Cardiac muscle cell (in vitro differentiated cells and primary cell): ENCODE data around the gene TMEM132C. TPM values are rescaled to one million over a fixed set of nuclear protein-coding genes. Genes with fewer than 3 reads are reported as not detected.
A peak's percentile ranks its signal among the peaks of the same experiment; 100 is the strongest.

Experiments
- DNase-seq, 2 donors: peaks; one replicate each; pipeline versions ENCODE4 v3.0.0 to v3.0.0-alpha.2; 2010 to 2017; ENCODE audit warnings: low read depth in 1 of 2, low spot score in 1 of 2
- H3K27ac ChIP-seq: fragments of 200-600 bp; sonication (generic); 2 replicates; pipeline ENCODE4 v1.5.1; 2016
- H3K27me3 ChIP-seq: fragments of 200-600 bp; sonication (generic); 2 replicates; pipeline ENCODE4 v1.6.0; 2016; ENCODE audit warnings: control low read depth
- H3K36me3 ChIP-seq: fragments of 200-600 bp; sonication (generic); 2 replicates; pipeline ENCODE4 v1.5.1; 2016; ENCODE audit warnings: control low read depth
- H3K4me1 ChIP-seq: fragments of 200-600 bp; sonication (generic); 2 replicates; pipeline ENCODE4 v1.8.1; 2017; ENCODE audit warnings: low read depth, mild to moderate bottlenecking, mixed run types
- H3K4me3 ChIP-seq: fragments of 200-600 bp; sonication (generic); 2 replicates; pipeline ENCODE4 v1.5.1; 2016; ENCODE audit warnings: mild to moderate bottlenecking
- H3K9me3 ChIP-seq: fragments of 200-600 bp; sonication (generic); 2 replicates; pipeline ENCODE4 v1.5.1; 2017; ENCODE audit warnings: low read depth, mild to moderate bottlenecking, control low read depth
- CTCF ChIP-seq: IDR thresholded peaks from 2 replicates; pipeline ENCODE4 v1.5.1; 2012; ENCODE audit warnings: low read depth, mild to moderate bottlenecking, low read length
- polyA plus RNA-seq: library from polyadenylated mRNA; unstranded; fragments of >200 nt; fragmentation: Nextera tagmentation; extraction: Ambion mirVana; gene quantifications from 2 replicates; pipeline ENCODE4 v1.2.1, GENCODE V29; 2016
- total RNA-seq: library from RNA; depleted of rRNA; stranded (reverse); fragments of >200 nt; gene quantifications from 2 replicates; pipeline ENCODE4 v1.2.3, GENCODE V29; 2016

Gene TMEM132C
- total and polyA plus RNA-seq, 2 experiments from 2014 or later: 1.8 to 2.5 TPM

DNA sequence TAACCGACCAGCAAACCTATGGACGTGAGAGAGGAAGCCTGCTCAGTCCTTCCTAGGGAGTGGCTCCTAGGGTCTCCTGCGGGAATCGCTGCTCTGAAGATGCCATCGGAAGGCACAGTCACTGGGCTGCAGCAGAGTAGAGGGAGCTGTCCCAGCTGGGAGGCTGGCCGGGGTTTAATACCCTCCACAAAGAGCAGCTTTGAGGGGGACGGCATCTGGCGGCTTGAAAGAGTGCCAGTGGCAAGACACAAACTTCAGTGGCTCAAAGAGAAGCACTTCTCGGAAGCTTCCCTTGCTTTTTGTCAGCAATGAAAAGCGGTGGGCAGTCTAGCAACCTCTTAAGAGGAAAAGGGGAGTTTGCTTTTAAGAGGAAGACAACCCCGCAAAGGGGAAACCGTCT, 114.6 kb downstream of the TMEM132C start:
- no peak overlapping the region for H3K27ac ChIP-seq
- H3K4me1 ChIP-seq: no peaks in the 10 kb centered on the region
- peaks cover 44% of the 10 kb centered on the region for H3K27me3 ChIP-seq
- DNase-seq: peak in 1 of 2 donors; percentile 51
- H3K4me3 ChIP-seq: no peak overlapping the region
- no peaks in the 10 kb centered on the region for H3K36me3 ChIP-seq
- no peak for TF ChIP-seq CTCF
- no peaks in the 10 kb centered on the region for H3K9me3 ChIP-seq

DNA sequence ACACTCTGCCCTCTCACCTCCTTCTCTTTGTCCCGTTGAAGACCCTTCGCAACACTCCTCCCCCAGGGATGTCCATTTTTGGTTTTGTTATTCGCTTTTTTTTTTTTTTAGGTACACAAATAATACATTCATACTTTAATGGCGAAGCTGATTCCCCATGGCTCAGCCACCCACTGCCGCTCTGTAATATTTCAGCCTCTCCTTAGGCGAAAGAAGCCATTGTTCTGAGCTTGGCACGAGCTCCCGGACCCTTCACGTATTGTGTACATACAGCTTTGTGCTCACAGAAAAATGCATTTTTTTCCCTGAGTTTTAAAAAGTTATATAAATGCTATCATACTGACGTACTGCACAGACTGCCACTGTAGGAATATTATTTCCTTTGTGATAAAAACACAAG, 115.0 kb downstream of the TMEM132C start:
- Histone ChIP-seq H3K4me1 (no peaks in the 10 kb centered on the region), H3K27ac (no peak overlapping the region), H3K27me3 (peaks cover 44% of the 10 kb centered on the region), H3K9me3 (no peaks in the 10 kb centered on the region), H3K36me3 (no peaks in the 10 kb centered on the region), H3K4me3 (no peak overlapping the region)
- TF ChIP-seq CTCF: no peak
- DNase-seq: no peak

- no peaks in the 10 kb centered on the region for H3K4me1 ChIP-seq
- no peak for DNase-seq
- no peak overlapping the region for H3K27ac ChIP-seq
- H3K27me3 ChIP-seq: peaks cover 44% of the 10 kb centered on the region
- H3K36me3 ChIP-seq: no peaks in the 10 kb centered on the region
- no peaks in the 10 kb centered on the region for H3K9me3 ChIP-seq
- no peak overlapping the region for H3K4me3 ChIP-seq
- TF ChIP-seq CTCF: no peak
Measured at GRCh38 chr12:128382946-128383345, 116.0 kb downstream of the TMEM132C start.

- Histone ChIP-seq H3K4me1 (no peaks in the 10 kb centered on the region), H3K36me3 (no peaks in the 10 kb centered on the region), H3K4me3 (no peak overlapping the region), H3K9me3 (no peaks in the 10 kb centered on the region), H3K27ac (no peak overlapping the region), H3K27me3 (peaks cover 44% of the 10 kb centered on the region)
- TF ChIP-seq CTCF: no peak
- DNase-seq: no peak
Measured at GRCh38 chr12:128383357-128383937, 116.5 kb downstream of the TMEM132C start.

- Histone ChIP-seq H3K27me3 (peaks cover 35% of the 10 kb centered on the region), H3K9me3 (no peaks in the 10 kb centered on the region), H3K4me1 (no peaks in the 10 kb centered on the region), H3K4me3 (no peak overlapping the region), H3K27ac (no peak overlapping the region), H3K36me3 (no peaks in the 10 kb centered on the region)
- TF ChIP-seq CTCF: no peak
- no peak for DNase-seq
Measured at GRCh38 chr12:128385736-128386135, 118.8 kb downstream of the TMEM132C start.
